Stimulated activated CD8-positive, alpha-beta memory T cell treated with anti-CD3 and anti-CD28 coated beads, Interleukin-12 subunit alpha, Interleukin-12 subunit beta, amount 100 ng/mL, for 24 hours (primary cell): Measurements from ENCODE around the gene LRRC25.

Experiments
- DNase-seq: peaks from one replicate; pipeline ENCODE4 v3.0.0-alpha.2; 2020; ENCODE audit errors: extremely low read depth

LRRC25 gene

GRCh38 chr19:18424890-18425514 lies 27.6 kb upstream of the LRRC25 start:
- DNase-seq, result no peak

GRCh38 chr19:18424122-18424889 lies 26.9 kb upstream of the LRRC25 start:
- DNase-seq, result no peak

- no peak for DNase-seq
These were observed 26.0 kb upstream of the LRRC25 start for GRCh38 chr19:18423258-18424020.

- DNase-seq, result no peak
These were observed 25.2 kb upstream of the LRRC25 start for GRCh38 chr19:18422530-18423191.

DNA sequence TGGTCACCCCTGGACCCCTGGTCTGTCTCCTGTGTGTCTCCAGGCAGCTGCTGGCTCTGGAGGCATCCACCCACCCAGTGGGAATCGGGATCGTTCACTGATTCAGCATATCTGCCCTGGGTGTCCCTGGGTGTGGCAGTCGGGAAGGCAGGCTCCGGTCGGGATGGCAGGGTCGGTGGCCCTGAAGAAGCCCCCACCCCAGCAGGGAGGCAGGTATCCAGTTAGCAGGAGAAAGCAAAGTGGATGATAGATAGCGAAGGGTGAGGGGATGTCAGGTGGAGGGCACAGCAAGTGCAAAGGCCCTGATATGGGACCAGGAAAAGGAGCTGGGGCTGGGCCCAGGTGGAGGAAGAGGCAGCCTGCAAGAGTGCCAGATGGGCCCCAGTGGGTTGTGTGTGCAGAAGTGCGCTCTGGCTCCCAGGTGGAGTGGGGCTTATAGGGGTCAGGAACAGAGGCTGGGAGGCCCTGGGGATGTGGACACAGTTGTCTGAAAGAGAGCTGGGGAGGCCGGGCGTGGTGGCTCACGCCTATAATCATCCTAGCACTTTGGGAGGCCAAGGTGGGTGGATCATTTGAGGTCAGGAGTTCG lies 24.0 kb upstream of the LRRC25 start:
- no peak for DNase-seq

- no peak for DNase-seq
These were observed 23.5 kb upstream of the LRRC25 start for GRCh38 chr19:18420930-18421329.

DNA sequence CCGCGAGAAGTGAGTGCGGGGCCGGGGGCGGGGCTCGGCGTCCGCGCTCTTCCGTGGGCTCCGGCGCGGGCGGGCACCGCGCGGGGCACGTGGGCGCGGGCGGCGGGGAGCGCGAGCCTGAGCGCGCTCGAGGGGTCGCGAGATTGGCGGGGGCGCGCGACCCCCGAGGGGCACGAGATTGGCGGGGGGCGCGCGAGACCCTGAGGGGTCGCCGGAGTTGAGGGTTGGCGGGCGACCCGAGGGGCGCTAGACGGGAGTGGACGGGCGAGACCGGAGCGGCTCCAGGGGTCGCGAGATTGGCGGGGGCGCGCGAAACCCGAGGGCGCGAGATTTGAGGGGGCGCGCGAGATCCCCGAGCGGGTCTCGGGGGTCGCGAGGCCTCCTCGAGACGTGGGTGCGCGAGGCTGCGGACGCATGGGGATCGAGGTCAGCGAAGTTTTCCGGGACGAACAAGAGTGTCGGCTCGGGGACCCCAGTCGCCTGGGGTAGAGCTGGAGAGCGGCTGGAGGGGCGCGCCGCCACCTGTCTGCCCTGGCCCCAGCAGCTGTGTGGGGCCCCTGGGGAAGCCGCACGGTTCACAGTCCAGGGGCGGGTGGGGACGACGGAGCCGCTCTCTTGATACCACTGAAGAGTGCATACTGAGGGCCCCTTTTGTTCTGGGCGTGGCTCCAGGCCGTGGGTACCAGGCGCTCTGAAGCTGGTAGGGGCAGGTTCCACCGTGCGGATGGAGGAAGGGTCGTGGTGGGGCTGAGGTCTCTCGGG lies 22.5 kb upstream of the LRRC25 start:
- DNase-seq, result no peak

- DNase-seq, result no peak
These were observed 21.8 kb upstream of the LRRC25 start, which contains the start of gene SSBP4 for GRCh38 chr19:18419195-18419698. TSS of gene SSBP4 (plus strand) at chr19:18419398. CDS start at chr19:18419649, 251 bp downstream.

- no peak for DNase-seq
These were observed 21.2 kb upstream of the LRRC25 start for GRCh38 chr19:18418483-18419194.

DNA sequence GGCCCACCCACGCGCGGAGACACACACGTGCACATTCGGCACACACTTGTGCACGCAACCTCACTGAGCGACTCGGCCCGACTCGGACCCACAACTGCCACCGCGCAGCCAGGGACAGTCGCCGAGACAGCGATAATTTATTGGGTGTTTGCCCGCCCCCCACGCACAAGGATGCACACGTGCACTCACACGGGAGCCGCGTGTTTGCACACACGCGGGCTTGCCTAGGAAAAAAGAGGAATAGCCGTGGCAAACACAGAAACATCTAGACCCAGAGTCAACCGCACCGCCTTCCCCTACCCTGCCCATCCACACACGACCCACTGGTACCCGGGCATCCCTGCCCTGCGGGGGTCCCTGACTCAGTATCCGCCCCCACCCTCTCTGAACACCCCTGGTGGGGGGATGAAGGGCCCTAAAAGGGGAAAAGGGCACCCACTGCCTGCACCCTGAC lies 20.6 kb upstream of the LRRC25 start:
- DNase-seq, result no peak

- no peak for DNase-seq
These were observed 20.0 kb upstream of the LRRC25 start for GRCh38 chr19:18417250-18418028.

DNA sequence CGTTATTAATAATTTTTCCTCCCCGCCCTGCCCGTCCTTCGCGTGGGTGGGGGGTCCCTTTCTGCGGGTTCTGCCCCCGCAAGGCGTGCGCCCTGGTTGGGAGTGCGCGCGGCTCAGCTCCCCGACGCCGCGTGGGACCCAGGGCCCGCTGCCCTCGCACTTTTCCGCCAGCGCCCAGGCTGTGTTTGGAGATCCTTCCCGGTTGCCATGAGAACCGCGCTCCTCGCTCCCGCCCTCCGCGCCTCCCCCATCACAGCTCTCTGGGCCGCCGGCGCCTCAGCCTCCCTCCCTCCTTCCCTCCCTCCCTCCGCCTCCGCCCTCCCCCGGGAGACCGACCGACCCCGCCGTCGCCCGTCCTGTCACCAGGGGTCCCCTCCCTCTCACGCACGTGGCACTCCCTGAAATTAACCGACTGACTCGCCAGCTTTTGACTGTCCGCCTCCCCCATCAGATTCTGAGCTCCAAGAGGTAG lies 19.4 kb upstream of the LRRC25 start:
- DNase-seq, result no peak

- no peak for DNase-seq
These were observed 17.9 kb upstream of the LRRC25 start for GRCh38 chr19:18415178-18415867.

DNA sequence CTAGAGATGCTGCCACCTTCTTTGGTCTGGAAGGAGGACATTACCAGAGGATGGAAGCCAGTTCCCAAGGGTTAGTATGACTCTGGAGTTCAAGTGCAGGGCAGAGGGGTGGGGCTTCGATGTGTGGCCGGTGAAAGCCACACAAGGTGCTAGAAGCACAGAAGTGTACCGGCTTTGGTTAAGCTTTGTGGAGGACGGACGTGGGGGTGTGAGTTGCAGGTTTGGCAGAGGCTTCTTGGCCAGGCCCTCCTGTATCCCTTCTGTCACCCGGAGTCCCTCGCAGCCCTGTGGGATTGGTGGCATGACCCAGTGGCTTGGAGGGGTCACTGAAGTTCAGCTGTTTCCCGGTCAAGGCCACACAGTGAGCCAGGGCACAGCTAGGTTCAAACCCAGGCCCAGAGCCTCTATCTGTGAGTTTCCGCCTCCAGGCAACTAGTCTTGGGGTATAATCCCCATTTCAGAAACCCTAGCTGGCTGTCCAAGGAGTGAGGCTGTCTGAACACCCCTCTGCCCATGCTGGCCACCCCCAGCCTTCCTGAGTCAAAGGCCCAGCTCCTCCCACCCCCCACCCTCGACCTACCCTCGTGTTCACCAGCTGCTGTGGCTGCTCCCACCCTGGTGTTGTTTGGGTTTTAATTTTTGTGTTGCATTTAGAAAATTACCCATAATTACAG lies 17.2 kb upstream of the LRRC25 start:
- DNase-seq, result no peak

DNA sequence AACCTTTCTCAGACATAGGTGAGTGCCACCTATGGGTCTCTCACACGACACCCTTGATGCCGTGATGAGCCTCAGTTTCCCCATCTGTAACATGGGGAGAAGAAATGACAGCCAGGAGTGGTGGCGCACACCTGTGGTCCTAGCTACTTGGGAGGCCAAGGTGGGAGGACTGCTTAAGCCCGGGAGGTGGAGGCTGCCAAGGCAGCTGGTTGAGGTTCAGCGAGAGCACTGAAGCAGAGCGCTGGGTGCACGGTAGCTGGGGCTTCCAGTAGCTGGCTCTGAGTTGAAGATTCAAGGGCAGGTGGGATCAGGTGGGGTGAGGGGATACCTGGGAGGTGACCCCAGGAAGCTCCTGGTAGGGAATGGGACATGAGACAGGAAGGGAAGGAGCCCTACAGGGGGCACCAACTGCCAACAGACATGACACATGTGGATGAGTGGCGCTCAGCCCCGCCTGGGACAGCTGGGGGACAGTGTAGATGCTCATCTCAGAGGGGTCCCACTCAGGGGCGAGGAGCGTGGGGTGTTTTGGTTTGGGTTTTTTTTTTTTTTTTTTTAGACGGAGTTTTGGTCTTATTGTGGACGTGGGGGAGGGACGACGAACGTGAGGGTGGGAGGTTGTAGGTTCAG lies 15.3 kb upstream of the LRRC25 start:
- no peak for DNase-seq

DNA sequence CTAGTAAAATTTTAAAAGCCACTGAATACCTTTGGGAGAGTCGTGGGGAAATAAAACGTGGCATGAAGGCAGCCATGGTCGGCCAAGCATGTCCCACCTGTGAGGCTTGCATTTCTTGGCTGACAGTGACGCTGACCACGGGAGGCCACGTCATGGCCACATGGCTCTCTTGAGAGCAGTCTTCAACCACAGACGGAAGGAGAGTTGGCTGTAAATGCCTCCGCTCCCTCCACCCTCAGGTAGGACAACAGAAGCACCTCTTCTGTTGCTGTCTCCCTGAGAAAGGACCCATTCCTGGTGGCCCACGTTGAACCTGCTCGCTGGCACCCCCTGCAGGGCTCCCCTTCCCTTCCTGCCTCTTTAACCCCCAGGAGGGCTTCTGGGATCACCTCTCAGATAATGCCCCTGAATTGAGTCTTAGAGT lies 10.6 kb upstream of the LRRC25 start:
- DNase-seq, result no peak

GRCh38 chr19:18406749-18407148 lies 9.3 kb upstream of the LRRC25 start:
- no peak for DNase-seq
